Caco-2 (cell line): ENCODE results near the gene NHSL2. TPM values are rescaled to one million over a fixed set of nuclear protein-coding genes. Genes with fewer than 3 reads are reported as not detected.

ENCODE experiments used
- BruUV-seq: library from RNA; stranded (reverse); fragments of 400-500 nt; replicated peaks from 2 replicates; lab custom pipeline; 2021; lab: Mats Ljungman, UMichigan
- CTCF ChIA-PET: fragments of 300-600 bp; sonication (Branson Sonifier 250); formaldehyde crosslinking; loops from one replicate; lab custom pipeline; 2022; ENCODE audit warnings: antibody characterized with exemption; lab: Charles Lee
- POLR2A ChIA-PET: fragments of 300-600 bp; sonication (Branson Sonifier 250); formaldehyde crosslinking; loops from one replicate; lab custom pipeline; 2022; ENCODE audit warnings: antibody characterized with exemption; lab: Charles Lee
- DNase-seq, 2 experiments: peaks; one replicate each; pipeline versions ENCODE4 v3.0.0 to v3.0.0-alpha.2; 2020 to 2022
- H3K27me3 ChIP-seq: replicated peaks from 2 replicates; pipeline ENCODE4 v1.6.0; 2011; ENCODE audit warnings: low read length; ENCODE audit not compliant: control insufficient read depth, insufficient read depth
- H3K36me3 ChIP-seq: 2 replicates; pipeline ENCODE4 v1.5.1; 2011; ENCODE audit warnings: low read length; ENCODE audit not compliant: control insufficient read depth, insufficient read depth
- H3K4me1 ChIP-seq: fragments of 250-450 bp; sonication (Bioruptor Pico); 2 replicates; pipeline ENCODE4 v1.5.1; 2020; ENCODE audit warnings: mild to moderate bottlenecking
- H3K4me3 ChIP-seq: 2 replicates; pipeline ENCODE4 v1.5.1; 2011; ENCODE audit warnings: low read depth, mild to moderate bottlenecking, control low read depth, low read length
- H3K9me3 ChIP-seq: fragments of 250-450 bp; sonication (Bioruptor Pico); 2 replicates; pipeline ENCODE4 v1.5.1; 2020; ENCODE audit warnings: mild to moderate bottlenecking, moderate library complexity
- H3K27ac Mint-ChIP-seq: one replicate; pipeline ENCODE4 v1.8.0; 2022; ENCODE audit warnings: mixed read lengths; ENCODE audit not compliant: unreplicated experiment
- H3K27me3 Mint-ChIP-seq: one replicate; pipeline ENCODE4 v1.8.0; 2022; ENCODE audit warnings: mixed read lengths; ENCODE audit not compliant: insufficient read depth, unreplicated experiment
- H3K36me3 Mint-ChIP-seq: one replicate; pipeline ENCODE4 v1.8.0; 2022; ENCODE audit warnings: mild to moderate bottlenecking, mixed read lengths; ENCODE audit not compliant: insufficient read depth, unreplicated experiment
- H3K4me1 Mint-ChIP-seq: one replicate; pipeline ENCODE4 v1.8.0; 2022; ENCODE audit warnings: low read depth, mixed read lengths; ENCODE audit not compliant: unreplicated experiment
- H3K4me3 Mint-ChIP-seq: one replicate; pipeline ENCODE4 v1.8.0; 2022; ENCODE audit warnings: mild to moderate bottlenecking, moderate library complexity, mixed read lengths; ENCODE audit not compliant: unreplicated experiment
- H3K9me3 Mint-ChIP-seq: one replicate; pipeline ENCODE4 v1.8.0; 2022; ENCODE audit warnings: mixed read lengths; ENCODE audit not compliant: unreplicated experiment
- intact Hi-C: fragments of 100-400 bp; cut with micrococcal nuclease; formaldehyde crosslinking; loops from one replicate; pipeline ENCODE4 v1.10.0; 2022; ENCODE audit not compliant: unreplicated experiment
- total RNA-seq: library from RNA; stranded (reverse); gene quantifications from 2 replicates; pipeline ENCODE4 v1.2.3, GENCODE V29; 2022
- TF ChIP-seq, protein P1 (sequence below), 2 experiments: fragments of 200-600 bp in 1 of 2; IDR thresholded peaks; 1 replicate in 1 of 2; 2 replicates in 1 of 2; pipeline versions ENCODE4 v1.5.1 to v1.8.0; 2011 to 2022; ENCODE audit warnings: antibody characterized with exemption in 1 of 2, control low read depth in 1 of 2, inconsistent platforms in 1 of 2, low read depth in 1 of 2, low read length in 1 of 2, mild to moderate bottlenecking in 1 of 2, moderate library complexity in 1 of 2; ENCODE audit not compliant: insufficient read depth in 1 of 2, severe bottlenecking in 1 of 2, unreplicated experiment in 1 of 2

Gene NHSL2
- total RNA-seq, 1 experiment from 2014 or later: 0.18 TPM

DNA sequence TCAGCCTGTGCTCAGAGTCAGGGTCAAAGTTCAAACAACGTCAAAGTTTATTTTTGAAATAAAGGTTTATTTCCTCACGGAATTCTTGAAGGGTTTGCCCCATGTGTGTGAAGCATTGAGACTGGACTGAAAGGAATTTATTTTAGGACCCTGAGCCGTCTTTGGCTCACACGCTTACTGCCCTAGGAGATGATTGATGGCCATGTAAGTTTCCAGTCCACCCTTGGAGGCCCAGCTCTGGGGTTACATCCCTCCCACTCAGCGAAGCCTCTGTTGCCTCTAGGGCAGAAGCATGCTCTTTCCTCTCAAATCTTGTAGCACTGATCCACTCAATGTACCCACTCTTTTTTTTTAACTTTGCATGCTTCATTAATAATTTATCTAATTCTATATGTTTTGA, 4.5 kb upstream of the NHSL2 start:
- H3K4me1 ChIP-seq: no peaks in the 10 kb centered on the region
- H3K27me3 ChIP-seq: no peaks in the 10 kb centered on the region
- H3K9me3 Mint-ChIP-seq: no peaks in the 10 kb centered on the region
- no TSS peak for BruUV-seq
- H3K4me1 Mint-ChIP-seq: no peaks in the 10 kb centered on the region
- H3K36me3 ChIP-seq: no peaks in the 10 kb centered on the region
- TF ChIP-seq, protein P1, sequence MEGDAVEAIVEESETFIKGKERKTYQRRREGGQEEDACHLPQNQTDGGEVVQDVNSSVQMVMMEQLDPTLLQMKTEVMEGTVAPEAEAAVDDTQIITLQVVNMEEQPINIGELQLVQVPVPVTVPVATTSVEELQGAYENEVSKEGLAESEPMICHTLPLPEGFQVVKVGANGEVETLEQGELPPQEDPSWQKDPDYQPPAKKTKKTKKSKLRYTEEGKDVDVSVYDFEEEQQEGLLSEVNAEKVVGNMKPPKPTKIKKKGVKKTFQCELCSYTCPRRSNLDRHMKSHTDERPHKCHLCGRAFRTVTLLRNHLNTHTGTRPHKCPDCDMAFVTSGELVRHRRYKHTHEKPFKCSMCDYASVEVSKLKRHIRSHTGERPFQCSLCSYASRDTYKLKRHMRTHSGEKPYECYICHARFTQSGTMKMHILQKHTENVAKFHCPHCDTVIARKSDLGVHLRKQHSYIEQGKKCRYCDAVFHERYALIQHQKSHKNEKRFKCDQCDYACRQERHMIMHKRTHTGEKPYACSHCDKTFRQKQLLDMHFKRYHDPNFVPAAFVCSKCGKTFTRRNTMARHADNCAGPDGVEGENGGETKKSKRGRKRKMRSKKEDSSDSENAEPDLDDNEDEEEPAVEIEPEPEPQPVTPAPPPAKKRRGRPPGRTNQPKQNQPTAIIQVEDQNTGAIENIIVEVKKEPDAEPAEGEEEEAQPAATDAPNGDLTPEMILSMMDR (IDR thresholded peaks at IDR 0.05; ENCODE audit: insufficient read depth in 1 of 2, low read depth in 1 of 2, low read length in 1 of 2, severe bottlenecking in 1 of 2, unreplicated experiment in 1 of 2): no peak
- H3K4me3 Mint-ChIP-seq: no peak overlapping the region
- DNase-seq: no peak
- ChIA-PET CTCF (no interaction called here), POLR2A (no interaction called here)
- no peaks in the 10 kb centered on the region for H3K27me3 Mint-ChIP-seq
- no peaks in the 10 kb centered on the region for H3K9me3 ChIP-seq
- H3K27ac Mint-ChIP-seq: no peak overlapping the region
- intact Hi-C loops: no loop called here
- H3K36me3 Mint-ChIP-seq: no peaks in the 10 kb centered on the region
- no peak overlapping the region for H3K4me3 ChIP-seq

DNA sequence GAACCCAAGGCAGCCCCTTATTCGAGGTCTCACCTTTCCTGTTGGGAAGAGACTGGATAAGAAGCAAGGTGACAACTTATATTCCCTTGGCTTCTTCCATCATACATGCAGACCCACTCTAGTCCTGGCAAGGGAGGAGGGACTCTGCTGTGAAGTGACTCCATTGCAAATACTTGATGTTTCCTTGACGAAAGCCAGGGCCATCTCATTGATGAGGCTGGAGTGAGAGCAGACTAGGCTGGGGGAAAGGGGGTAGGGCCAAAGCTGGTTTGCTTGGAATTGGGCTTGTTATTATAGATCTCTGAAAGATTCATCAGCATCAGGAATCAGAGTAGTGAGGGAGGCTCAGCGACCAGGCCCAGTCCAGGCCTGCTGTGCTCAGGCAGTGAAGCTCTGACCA, 2.3 kb upstream of the NHSL2 start:
- H3K9me3 ChIP-seq: no peaks in the 10 kb centered on the region
- no peak overlapping the region for H3K4me3 ChIP-seq
- H3K4me3 Mint-ChIP-seq: no peak overlapping the region
- H3K9me3 Mint-ChIP-seq: no peaks in the 10 kb centered on the region
- ChIA-PET POLR2A (no interaction called here), CTCF (no interaction called here)
- H3K4me1 Mint-ChIP-seq: no peaks in the 10 kb centered on the region
- H3K36me3 Mint-ChIP-seq: no peaks in the 10 kb centered on the region
- H3K27ac Mint-ChIP-seq: no peak overlapping the region
- intact Hi-C loops: no loop called here
- no peaks in the 10 kb centered on the region for H3K27me3 ChIP-seq
- H3K27me3 Mint-ChIP-seq: no peaks in the 10 kb centered on the region
- TF ChIP-seq, protein P1 (IDR thresholded peaks at IDR 0.05; ENCODE audit: insufficient read depth in 1 of 2, low read depth in 1 of 2, low read length in 1 of 2, severe bottlenecking in 1 of 2, unreplicated experiment in 1 of 2): no peak
- no peaks in the 10 kb centered on the region for H3K36me3 ChIP-seq
- no peak for DNase-seq
- BruUV-seq: no TSS peak
- no peaks in the 10 kb centered on the region for H3K4me1 ChIP-seq

DNA sequence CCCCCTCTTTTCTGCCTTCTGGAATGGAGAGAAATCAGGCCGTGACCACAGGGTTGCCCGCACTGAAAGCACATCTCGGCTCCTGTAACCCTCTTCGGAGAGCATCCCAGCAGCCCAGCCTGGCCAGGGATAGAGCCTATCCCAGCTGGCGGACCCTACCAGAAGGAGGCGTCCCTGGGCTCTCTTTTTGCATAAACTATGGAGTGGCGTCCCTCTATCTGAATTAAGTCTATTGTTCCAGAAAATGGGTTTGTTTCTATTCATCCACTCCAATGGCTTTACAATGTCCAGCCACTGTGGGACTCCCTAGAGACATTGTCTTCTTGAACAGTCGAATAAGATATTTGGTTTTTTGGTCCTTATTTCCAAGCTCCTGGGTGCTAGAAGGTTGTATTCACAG, 689 bp upstream of the NHSL2 start:
- Mint-ChIP-seq H3K9me3 (no peaks in the 10 kb centered on the region), H3K4me1 (no peaks in the 10 kb centered on the region), H3K4me3 (no peak overlapping the region), H3K27ac (no peak overlapping the region), H3K36me3 (no peaks in the 10 kb centered on the region), H3K27me3 (no peaks in the 10 kb centered on the region)
- TF ChIP-seq, protein P1 (IDR thresholded peaks at IDR 0.05; ENCODE audit: insufficient read depth in 1 of 2, low read depth in 1 of 2, low read length in 1 of 2, severe bottlenecking in 1 of 2, unreplicated experiment in 1 of 2): no peak
- CTCF ChIA-PET: no interaction called here
- Histone ChIP-seq H3K27me3 (no peaks in the 10 kb centered on the region), H3K4me3 (no peak overlapping the region), H3K36me3 (no peaks in the 10 kb centered on the region), H3K4me1 (no peaks in the 10 kb centered on the region), H3K9me3 (no peaks in the 10 kb centered on the region)
- no peak for DNase-seq
- POLR2A ChIA-PET: no interaction called here
- intact Hi-C loops: no loop called here
- no TSS peak for BruUV-seq
